Adrenal gland (tissue), 5 donors: ENCODE data around the gene ZBTB34.

Experiments
- CTCF ChIP-seq, 6 experiments: fragments of 450-650 bp in 4 of 6; fragments of 200-600 bp in 2 of 6; sonication (generic) in 1 of 6; IDR thresholded peaks; 1 replicate in 5 of 6; 2 replicates in 1 of 6; pipeline versions ENCODE4 v1.5.1 to v1.8.0; 2016 to 2021; ENCODE audit warnings: antibody characterized with exemption in 6 of 6, mild to moderate bottlenecking in 2 of 6, moderate library complexity in 1 of 6
- POLR2A ChIP-seq, 2 donors: fragments of 450-650 bp; IDR thresholded peaks; one replicate each; pipeline ENCODE4 v1.6.1; 2017; ENCODE audit warnings: antibody characterized with exemption in 2 of 2, mild to moderate bottlenecking in 2 of 2, moderate library complexity in 1 of 2
- donor health status: DM: no; HTN: no; CAD: no.

DNA sequence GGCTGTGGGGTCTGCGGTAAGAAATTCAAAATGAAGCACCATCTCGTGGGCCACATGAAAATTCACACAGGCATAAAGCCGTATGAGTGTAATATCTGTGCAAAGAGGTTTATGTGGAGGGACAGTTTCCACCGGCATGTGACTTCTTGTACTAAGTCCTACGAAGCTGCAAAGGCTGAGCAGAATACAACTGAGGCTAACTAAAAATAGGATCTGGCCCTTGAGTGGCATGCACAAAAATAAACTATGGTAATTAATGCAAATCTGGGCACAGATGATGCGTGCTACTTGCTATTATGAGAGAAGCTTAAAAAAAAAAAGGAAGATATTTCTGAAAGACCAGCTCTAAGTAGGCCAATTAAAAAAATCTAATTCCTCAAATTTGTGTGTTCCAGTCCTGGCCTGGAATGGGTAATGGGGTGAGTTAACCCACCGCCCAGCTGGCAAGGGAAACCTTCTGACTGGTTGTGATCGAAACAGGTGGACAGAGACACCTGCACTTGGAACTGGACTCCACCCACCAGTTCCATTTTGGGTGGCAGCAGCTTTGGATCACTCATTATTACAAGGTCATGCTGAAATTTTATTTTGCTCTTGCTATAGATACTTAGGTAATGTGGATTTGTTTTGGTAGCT lies 26.6 kb upstream of the ZBTB34 start:
- TF ChIP-seq POLR2A (IDR thresholded peaks at IDR 0.05), result no peak
- TF ChIP-seq CTCF (IDR thresholded peaks at IDR 0.05), result no peak
